ENCODE measurements around the gene HSPBP1.

The HSPBP1 gene

DNA sequence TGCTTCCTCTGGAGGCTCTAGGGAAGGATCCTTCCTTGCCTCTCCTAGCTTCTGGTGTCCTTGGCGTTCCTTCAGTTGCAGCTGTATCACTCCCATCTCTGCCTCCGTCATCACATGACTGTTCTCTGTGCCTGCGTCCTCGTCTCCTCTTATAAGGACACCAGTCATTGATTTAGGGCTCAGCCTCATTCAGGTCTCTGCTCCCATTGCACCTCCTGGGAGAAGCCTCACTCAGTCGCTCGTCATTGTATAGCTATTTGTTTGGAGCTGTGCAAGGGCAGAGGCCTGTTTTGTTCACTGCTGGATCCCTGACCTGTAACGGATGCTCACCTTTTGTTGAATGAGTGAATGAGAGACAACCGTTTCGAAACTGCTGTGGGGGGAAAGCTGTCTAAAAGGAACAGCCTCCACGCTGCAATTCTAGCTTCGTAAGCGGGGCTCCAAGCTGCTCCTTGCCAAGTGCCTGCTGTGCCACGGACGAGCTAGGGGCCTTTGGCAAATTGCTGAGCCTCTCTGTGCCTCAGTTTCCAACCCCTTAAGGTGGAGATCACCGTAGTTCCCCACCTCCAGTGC is 21.1 kb upstream of the HSPBP1 start:
- no peak overlapping the region for H3K4me3 ChIP-seq (replicated peaks; ENCODE audit: low read depth, low read length)
- TF ChIP-seq, protein P1, sequence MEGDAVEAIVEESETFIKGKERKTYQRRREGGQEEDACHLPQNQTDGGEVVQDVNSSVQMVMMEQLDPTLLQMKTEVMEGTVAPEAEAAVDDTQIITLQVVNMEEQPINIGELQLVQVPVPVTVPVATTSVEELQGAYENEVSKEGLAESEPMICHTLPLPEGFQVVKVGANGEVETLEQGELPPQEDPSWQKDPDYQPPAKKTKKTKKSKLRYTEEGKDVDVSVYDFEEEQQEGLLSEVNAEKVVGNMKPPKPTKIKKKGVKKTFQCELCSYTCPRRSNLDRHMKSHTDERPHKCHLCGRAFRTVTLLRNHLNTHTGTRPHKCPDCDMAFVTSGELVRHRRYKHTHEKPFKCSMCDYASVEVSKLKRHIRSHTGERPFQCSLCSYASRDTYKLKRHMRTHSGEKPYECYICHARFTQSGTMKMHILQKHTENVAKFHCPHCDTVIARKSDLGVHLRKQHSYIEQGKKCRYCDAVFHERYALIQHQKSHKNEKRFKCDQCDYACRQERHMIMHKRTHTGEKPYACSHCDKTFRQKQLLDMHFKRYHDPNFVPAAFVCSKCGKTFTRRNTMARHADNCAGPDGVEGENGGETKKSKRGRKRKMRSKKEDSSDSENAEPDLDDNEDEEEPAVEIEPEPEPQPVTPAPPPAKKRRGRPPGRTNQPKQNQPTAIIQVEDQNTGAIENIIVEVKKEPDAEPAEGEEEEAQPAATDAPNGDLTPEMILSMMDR (IDR thresholded peaks at IDR 0.05; ENCODE audit: low read depth, low read length, missing control alignments), result no peak
- no peak for DNase-seq (ENCODE audit: extremely low read depth, low read depth)

DNA sequence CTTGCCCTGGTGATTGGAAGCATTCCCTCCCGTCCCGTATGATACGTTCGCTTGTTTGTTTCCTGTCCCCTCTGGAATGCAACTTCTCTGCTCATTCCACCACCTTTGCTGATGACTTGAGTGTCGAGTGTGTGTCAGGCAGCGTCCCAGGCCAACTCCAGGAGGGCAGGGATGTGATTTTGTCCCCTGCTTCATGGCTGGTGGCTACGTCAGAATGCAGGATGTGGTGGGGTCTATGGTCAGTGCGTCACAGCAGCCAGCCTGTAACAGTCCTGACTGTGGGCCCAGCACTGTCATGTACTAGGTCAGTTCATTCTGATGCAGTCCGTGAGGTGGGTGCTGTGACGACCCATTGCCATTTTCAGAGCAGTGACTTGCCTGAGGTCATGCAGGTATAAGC is 20.1 kb upstream of the HSPBP1 start:
- DNase-seq (ENCODE audit: extremely low read depth, low read depth), result no peak
- TF ChIP-seq, protein P1 (IDR thresholded peaks at IDR 0.05; ENCODE audit: low read depth, low read length, missing control alignments), result no peak

DNA sequence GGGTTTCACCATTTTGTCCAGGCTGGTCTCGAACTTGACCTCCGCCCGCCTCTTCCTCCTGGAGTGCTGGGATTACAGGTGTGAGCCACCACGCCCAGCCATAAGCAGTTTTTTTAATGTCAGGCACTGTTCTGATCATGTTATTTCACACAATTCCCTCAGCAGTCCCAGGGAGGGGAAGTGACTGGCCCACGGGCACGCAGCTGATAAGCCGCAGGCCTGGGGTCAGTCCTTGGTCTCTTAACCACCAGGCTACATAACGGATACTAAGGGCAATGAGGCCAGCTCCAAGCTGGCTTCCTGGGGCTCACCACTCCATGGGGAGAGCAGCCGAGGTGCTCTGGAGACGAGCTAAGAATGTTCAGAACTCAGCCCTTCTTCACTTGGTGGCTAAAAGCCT is 17.4 kb upstream of the HSPBP1 start:
- H3K4me3 ChIP-seq (replicated peaks; ENCODE audit: low read depth, low read length), result no peak overlapping the region
- TF ChIP-seq, protein P1 (IDR thresholded peaks at IDR 0.05; ENCODE audit: low read depth, low read length, missing control alignments), result no peak
- DNase-seq (ENCODE audit: extremely low read depth, low read depth), result no peak

More for the DNA sequence above, 20.1 kb upstream of the HSPBP1 start:
- no peak overlapping the region for H3K4me3 ChIP-seq (replicated peaks; ENCODE audit: low read depth, low read length)

DNA sequence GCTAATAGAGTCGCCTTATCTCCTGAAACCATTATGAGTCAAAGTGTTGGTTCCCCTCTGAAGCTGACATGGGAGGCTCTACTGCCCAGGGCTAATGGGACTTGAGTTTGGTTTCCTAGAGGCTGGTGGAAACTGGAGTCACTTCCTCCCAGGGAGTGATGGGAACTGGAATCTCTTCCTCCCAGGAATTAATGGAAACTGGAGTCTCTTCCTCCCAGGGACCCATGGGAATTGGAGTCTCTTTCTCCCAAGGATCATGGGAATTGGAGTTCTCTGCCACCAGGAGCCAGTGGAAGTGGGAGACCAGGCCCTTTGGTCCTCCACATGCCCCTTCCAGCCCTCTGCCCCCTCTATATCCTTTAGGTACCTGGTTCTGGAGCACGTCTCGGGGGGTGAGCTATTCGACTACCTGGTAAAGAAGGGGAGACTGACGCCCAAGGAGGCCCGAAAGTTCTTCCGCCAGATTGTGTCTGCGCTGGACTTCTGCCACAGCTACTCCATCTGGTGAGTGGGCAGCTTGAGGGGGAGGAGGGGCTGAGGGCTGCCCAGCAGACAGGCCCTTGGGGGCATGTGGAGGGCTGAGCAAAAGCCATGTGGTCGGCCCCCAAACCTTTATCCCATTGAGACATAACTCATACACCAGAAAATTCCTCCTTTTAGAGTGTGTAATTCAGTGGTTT is 9.3 kb upstream of the HSPBP1 start:
- peak; percentile 12 for DNase-seq (ENCODE audit: extremely low read depth, low read depth)
- TF ChIP-seq, protein P1 (IDR thresholded peaks at IDR 0.05; ENCODE audit: low read depth, low read length, missing control alignments), result no peak
- no peak overlapping the region for H3K4me3 ChIP-seq (replicated peaks; ENCODE audit: low read depth, low read length)

DNA sequence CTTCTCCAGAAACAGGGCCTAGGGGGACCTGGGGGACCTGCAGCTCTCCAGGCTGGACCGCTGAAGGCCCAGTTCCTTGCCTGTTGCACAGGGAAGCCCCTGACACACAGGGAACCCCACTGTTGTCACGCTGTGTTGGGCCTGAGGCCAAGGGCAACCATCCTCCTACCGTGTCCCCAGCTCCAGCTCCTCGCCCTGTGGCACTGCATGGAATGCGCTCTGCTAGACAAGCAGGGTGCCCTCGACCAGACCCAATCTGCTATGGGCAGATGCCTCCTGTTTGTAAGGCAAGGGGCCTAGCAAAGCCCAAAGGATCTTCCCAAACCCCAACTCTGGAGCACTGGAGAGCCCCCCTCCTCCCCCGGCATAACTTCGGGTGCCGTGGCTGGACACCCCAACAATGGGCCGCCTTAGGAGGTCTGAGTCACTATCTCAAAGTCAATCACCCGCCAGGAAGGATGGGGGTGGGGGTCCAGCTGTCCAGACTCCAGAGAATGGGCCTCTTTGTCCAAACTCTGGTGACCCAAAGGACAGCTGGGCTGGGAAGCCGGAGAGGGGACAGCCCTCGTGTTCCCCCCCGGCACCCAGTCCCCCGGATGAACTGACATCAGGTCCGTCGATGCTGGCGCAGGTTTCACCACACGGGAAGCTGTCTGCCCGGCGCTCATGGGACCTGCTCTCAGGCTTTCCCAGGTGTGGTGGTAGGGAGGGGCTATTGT is 7.6 kb upstream of the HSPBP1 start:
- TF ChIP-seq, protein P1 (IDR thresholded peaks at IDR 0.05; ENCODE audit: low read depth, low read length, missing control alignments), result no peak
- DNase-seq (ENCODE audit: extremely low read depth, low read depth), result no peak
- H3K4me3 ChIP-seq (replicated peaks; ENCODE audit: low read depth, low read length), result no peak overlapping the region

DNA sequence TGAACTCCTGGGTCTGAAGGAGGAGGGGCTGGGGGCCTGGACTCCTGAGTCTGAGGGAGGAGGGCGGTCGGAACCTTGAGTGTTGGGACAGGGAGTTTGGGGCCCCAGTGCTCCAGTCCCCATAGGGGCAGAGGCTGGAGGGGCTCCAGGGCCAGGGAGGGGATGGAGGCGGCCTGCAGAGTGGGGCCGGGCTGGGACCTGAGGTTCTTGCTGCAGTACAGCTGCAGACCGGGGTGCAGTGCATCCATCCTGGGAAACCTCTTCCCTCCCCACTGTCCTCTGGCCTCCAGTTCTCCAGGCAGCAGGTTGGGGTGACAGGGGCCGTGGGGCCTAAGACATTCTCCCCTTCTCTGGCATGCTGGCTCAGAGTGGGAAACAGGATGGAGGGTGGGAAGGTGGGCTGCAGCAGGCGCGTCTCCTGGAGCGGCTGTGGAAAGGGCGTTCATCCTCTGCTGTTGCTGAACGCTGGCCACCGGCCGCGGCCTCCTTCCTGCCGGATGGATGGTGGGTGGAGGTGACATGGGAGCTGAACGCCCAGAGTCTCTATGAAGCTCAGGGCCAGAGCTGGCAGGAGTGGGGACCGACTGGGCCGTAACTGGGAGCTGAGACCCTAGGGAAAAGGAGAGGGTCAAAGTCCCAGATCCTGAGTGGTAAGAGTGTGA is 5.5 kb upstream of the HSPBP1 start:
- DNase-seq (ENCODE audit: extremely low read depth, low read depth), result no peak
- H3K4me3 ChIP-seq (replicated peaks; ENCODE audit: low read depth, low read length), result peak overlapping the region; percentile 34

More for the DNA sequence above, 5.5 kb upstream of the HSPBP1 start:
- TF ChIP-seq, protein P1 (IDR thresholded peaks at IDR 0.05; ENCODE audit: low read depth, low read length, missing control alignments), result no peak

Measured in HFF-Myc (cell line).